ENCODE measurements around the gene MRS2.

Gene MRS2

GRCh38 chr6:24397631-24398030 is 5.1 kb upstream of the MRS2 start:
- no peak overlapping the region for H3K27ac ChIP-seq
- TF ChIP-seq, protein P1, sequence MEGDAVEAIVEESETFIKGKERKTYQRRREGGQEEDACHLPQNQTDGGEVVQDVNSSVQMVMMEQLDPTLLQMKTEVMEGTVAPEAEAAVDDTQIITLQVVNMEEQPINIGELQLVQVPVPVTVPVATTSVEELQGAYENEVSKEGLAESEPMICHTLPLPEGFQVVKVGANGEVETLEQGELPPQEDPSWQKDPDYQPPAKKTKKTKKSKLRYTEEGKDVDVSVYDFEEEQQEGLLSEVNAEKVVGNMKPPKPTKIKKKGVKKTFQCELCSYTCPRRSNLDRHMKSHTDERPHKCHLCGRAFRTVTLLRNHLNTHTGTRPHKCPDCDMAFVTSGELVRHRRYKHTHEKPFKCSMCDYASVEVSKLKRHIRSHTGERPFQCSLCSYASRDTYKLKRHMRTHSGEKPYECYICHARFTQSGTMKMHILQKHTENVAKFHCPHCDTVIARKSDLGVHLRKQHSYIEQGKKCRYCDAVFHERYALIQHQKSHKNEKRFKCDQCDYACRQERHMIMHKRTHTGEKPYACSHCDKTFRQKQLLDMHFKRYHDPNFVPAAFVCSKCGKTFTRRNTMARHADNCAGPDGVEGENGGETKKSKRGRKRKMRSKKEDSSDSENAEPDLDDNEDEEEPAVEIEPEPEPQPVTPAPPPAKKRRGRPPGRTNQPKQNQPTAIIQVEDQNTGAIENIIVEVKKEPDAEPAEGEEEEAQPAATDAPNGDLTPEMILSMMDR (conservative IDR thresholded peaks at IDR 0.05) = no peak

- peak overlapping the region; percentile 51 for H3K27ac ChIP-seq
Measured at GRCh38 chr6:24400045-24401039, 2.4 kb upstream of the MRS2 start.

DNA sequence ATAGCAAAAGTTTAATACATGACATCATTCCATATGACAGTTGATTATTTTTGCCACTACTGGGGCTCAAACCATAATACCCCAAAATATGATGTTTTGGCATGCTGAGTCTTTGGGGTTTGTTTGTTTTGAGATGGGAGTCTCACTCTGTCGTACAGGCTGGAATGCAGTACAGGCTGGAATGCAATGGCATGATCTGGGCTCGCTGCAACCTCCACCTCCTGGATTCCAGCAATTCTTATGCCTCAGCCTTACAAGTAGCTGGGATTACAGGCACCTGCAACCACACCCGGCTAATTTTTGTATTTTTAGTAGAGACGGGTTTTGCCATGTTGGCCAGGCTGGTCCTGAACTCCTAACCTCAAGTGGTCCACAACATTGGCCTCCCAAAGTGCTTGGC is 1.3 kb upstream of the MRS2 start:
- H3K27ac ChIP-seq = no peak overlapping the region; the same call in 1 of the 2 replicates
- TF ChIP-seq, protein P1 (conservative IDR thresholded peaks at IDR 0.05) = no peak

- H3K27ac ChIP-seq = peak overlapping the region; percentile 92
- TF ChIP-seq, protein P1 (conservative IDR thresholded peaks at IDR 0.05) = no peak
Measured at GRCh38 chr6:24403501-24403824, 727 bp downstream of the MRS2 start.

GRCh38 chr6:24405262-24405661 is 2.5 kb downstream of the MRS2 start:
- TF ChIP-seq, protein P1 (conservative IDR thresholded peaks at IDR 0.05) = no peak
- no peak overlapping the region for H3K27ac ChIP-seq

DNA sequence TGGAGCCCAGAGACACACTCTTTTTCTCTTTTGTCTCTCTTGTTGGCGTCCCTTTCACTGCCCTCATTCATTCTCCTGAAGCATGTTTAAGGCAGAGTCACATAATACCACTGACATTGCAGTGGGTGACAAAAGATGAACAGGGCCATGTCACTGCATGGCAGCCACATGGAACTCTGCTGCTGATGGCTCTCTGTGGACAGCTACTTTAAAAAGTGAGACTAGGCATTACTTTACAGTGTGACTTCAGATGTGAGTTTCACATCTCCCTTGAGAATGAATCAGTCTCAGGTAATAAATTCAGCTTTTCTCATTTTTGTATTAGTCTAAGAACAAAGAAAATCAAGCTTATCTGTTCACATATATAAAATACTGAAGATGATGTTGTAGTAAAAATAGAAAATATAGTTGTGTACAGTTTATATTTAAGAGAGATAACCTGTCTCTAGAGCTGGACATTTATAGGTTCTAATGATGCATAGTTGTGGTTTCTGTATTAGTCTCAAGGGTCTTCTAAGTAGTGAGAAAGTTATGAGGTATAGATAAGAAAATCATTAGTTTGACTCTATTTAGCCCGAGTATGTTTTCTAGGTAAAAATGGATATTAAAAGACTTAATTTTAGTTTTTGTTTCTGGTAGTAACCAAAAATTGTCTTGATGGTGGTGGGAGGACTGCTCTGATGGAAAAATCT is 6.1 kb downstream of the MRS2 start:
- TF ChIP-seq, protein P1 (conservative IDR thresholded peaks at IDR 0.05) = no peak
- H3K27ac ChIP-seq = no peak overlapping the region

- H3K27ac ChIP-seq = no peak overlapping the region
- TF ChIP-seq, protein P1 (conservative IDR thresholded peaks at IDR 0.05) = no peak
Measured at GRCh38 chr6:24410622-24411021, 7.9 kb downstream of the MRS2 start.

All from VCaP (cell line).